Neural cell (in vitro differentiated cells): ENCODE measurements around the gene MYO7A.

Experiments
- CTCF ChIP-seq: fragments of 450-650 bp; IDR thresholded peaks from 2 replicates; pipeline ENCODE4 v1.5.1; 2014; ENCODE audit warnings: antibody characterized with exemption, mild to moderate bottlenecking, moderate library complexity; ENCODE audit not compliant: poor library complexity, severe bottlenecking
- EZH2 ChIP-seq: fragments of 200-600, 300-800 bp; shearing (Covaris generic), sonication (generic); IDR thresholded peaks from 2 replicates; pipeline ENCODE4 v1.6.1; 2014; ENCODE audit warnings: antibody characterized with exemption, low read length, borderline replicate concordance, mild to moderate bottlenecking; ENCODE audit not compliant: insufficient read depth, poor library complexity, severe bottlenecking
- REST ChIP-seq: IDR thresholded peaks from 2 replicates; pipeline ENCODE4 v1.6.1; 2012; ENCODE audit warnings: borderline replicate concordance
- SMC3 ChIP-seq: fragments of 450-650 bp; conservative IDR thresholded peaks from 2 replicates; pipeline ENCODE4 v1.6.1; 2014; ENCODE audit warnings: antibody characterized with exemption, mild to moderate bottlenecking, moderate library complexity; ENCODE audit not compliant: poor library complexity

- TF ChIP-seq CTCF (no peak), EZH2 (no peak), REST (no peak), SMC3 (no peak)
These were observed 2.1 kb downstream of the MYO7A start for GRCh38 chr11:77129842-77130756.
